GM18520 (cell line): ENCODE results near the gene ADORA1.

ENCODE experiments used
- ATAC-seq: cut with Tn5 transposase; IDR thresholded peaks from one replicate; pipeline ENCODE4 v1.9.1; 2021; ENCODE audit not compliant: unreplicated experiment

The ADORA1 gene

DNA sequence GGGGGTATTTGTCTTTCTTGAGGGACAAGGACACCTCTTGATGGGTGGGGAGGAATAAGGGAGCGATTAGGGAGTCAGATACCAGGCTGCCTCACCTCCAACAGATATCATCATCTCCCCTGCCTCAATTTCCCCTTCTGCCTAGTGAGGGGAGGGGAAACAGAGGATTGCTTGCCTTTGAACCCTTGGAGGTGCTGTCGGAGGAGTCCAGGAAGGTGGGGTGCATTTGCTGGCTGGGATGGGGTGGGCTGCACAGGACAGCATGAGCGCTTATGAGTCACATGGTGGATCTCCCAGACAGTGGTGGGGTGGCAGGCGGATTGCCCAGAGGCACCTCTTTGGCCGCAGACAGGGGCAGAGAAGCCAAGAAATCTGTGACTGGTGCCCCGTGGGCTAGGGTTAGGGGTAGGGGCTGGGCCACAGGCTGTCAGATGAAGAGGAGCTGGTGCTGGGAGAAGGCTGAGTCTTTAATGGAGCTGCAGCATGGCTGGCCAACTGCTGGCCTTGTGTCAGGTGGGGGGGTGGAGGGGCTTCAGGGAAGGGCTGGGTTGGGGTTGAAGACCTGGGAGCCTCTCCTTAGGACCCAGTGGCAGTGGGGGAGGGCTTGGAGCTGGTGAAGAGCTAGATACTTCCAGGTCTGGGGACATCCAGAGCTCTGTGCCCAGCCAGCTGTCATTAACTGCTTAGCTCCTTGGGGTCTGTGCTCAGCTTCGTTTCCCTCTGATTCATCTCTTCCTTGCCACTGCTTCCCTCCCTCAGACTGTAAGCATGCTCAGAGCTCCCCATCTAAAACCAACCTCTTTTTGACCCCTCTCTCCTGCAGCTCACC lies 7.0 kb upstream of the ADORA1 start:
- no peak for ATAC-seq

DNA sequence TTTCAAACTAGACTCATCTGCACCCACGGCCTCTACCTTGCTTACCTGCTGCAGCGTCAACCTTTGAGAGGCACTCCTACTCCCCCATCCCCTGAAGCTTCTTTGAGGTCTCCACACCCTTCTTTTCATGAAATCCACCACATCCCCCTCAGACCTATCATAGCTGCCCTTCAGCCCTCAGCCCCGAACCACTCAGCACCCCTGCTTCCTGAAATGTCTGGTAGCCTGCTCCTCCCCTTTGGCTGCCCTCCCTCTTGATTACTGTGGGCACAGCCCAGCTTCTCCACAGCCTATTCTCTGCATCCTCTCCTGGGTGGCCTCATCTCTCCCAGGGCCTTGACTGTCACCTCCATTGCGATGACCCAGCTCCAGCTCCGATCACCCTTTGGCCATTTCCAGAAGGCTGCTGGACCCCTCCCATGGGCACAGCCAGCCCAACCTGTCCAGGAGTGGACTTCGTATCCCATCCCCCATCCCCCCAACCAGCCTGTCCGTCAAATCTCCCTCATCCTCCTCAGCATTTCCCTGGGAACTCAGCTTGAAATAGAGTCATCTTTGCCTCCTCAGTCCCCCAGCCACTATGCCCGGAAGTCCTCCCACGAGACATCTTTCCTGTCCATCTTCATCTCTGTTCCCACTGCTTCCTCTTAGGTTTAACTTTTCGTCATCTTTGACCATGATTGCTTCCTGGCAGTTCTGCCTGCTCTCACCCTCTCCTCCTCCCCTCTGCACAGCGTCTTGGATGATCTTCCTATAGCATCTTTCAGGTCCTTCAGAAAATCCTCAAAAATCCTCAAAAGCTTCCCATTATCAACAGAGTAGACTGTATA lies 6.1 kb upstream of the ADORA1 start:
- ATAC-seq: no peak

GRCh38 chr1:203122159-203122558 lies 5.4 kb upstream of the ADORA1 start:
- ATAC-seq: no peak

DNA sequence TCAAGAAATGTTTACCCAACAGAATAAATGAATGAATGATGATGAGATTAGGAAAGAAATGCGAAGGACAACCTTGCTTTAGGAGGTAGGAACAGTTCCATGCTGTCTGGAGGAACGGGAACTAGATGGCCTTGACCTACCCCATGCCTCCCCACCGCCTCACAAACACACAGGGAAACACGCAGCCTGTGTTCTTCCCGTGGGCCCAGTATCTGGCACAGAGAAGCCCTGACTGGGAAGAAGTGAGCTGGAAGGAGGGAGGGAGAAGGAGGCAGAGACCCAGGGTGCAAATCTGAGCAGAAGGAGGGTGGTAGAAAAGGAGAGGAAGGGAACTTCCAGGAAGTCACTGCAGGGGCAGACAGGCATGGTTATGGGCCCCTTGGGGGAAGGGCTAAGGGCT lies 3.5 kb upstream of the ADORA1 start:
- ATAC-seq: no peak

GRCh38 chr1:203124546-203125317 lies 2.8 kb upstream of the ADORA1 start:
- no peak for ATAC-seq

DNA sequence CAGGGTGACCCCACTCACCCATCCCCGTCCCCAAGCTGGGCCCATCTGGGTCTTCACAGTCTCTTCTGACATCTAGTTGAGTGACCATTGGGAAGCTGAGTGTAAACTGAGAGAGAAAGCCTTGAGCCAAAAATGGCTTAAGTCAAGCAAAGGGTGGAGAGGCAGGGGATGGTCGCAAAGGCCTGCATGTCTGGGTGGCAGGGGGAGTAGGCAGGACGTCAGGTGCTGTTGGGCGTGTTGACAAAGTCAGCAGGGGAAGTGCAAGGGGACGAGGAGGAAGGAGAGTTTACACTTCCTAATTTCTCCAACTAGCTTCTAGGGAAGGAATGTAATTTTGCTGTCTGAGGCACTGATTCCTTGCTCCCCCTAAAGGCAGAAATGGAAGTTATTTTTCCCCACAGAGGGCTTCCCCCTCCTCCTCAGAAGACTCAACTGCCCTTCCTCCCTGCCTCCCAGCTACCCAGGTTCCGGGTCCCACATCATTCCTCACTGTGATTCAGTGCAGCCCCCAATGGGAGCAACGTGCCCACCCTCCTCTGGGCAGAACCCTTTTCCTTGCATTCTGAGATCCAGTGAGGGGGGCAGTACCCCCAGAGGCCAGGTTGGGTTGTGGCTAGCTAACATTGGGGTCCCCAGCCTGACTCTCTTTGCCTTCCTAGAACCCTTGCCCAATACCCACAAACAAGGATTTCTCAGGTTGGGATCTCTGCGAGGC lies 1.2 kb upstream of the ADORA1 start:
- ATAC-seq: no peak

- no peak for ATAC-seq
Measured at GRCh38 chr1:203126866-203127665, 460 bp upstream of the ADORA1 start.

DNA sequence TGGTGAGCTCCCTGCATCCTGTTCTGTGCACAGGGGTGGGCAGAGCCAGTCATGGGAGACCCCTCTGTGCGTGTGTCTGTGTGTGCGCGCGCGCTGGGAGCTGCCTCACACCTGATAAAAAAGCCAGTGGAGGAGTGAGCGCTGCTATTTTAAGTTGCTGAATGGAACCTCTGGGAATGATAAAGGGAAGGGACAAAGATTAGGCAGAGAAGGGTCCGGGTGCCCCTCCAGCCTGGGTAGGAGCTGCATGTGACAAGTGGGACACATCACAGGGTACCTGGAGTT lies 847 bp downstream of the ADORA1 start:
- ATAC-seq: no peak

DNA sequence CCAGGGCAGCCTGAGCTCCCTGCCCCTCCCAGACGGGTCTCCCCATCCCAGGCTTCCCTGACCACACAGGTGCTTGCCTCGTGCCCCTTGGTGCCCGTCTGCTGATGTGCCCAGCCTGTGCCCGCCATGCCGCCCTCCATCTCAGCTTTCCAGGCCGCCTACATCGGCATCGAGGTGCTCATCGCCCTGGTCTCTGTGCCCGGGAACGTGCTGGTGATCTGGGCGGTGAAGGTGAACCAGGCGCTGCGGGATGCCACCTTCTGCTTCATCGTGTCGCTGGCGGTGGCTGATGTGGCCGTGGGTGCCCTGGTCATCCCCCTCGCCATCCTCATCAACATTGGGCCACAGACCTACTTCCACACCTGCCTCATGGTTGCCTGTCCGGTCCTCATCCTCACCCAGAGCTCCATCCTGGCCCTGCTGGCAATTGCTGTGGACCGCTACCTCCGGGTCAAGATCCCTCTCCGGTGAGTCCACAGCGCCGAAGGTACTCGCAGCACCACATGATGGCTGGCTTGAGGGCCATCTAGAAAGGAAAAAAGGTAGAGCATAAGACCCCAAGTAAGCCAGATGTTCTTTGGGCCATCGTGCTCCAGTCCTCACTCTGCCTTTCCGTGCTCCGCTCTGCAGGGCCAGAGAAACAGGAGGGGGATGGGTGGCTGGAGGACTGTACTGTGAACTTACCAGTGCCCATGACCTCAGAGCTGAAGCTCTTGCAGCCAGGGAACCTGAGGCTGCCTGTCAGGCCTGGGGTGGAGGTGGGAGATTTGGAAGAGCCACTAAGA lies 1.4 kb downstream of the ADORA1 start:
- ATAC-seq: no peak

DNA sequence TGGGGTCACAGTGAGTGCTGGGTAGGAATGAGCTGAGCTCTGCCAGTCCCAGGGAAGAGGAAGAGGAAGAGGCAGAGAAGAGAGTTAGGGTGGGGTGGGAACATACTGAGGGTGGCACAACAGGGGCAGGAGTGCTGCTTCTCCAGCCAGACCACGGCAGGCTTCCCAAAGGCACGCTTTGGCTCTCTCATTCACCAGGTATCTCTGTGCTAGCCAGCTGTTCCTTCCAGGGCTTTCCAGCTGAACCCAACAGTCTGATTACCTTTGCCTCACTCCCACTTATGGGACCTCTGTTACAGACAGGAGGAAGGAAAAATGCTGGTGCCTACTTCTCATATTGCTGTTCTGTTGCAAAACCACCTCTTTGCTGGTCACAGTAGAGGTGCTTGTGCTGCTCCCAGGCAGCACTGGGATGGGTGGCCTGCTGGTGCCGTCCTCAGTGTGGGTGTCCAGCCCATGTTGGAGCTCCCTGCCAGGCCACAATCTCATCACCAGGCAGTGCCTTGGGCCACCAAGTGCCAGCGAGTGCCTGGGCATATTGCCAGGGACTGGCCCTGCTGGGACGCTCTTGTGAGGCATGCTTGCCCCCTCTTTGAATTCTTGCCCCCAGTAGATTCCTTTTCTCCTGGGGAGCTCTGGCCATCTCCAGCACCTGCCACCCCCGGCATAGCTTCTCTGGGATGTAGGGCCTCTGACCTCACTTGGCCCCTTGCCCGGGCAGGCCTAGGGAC lies 2.1 kb downstream of the ADORA1 start:
- ATAC-seq: no peak

DNA sequence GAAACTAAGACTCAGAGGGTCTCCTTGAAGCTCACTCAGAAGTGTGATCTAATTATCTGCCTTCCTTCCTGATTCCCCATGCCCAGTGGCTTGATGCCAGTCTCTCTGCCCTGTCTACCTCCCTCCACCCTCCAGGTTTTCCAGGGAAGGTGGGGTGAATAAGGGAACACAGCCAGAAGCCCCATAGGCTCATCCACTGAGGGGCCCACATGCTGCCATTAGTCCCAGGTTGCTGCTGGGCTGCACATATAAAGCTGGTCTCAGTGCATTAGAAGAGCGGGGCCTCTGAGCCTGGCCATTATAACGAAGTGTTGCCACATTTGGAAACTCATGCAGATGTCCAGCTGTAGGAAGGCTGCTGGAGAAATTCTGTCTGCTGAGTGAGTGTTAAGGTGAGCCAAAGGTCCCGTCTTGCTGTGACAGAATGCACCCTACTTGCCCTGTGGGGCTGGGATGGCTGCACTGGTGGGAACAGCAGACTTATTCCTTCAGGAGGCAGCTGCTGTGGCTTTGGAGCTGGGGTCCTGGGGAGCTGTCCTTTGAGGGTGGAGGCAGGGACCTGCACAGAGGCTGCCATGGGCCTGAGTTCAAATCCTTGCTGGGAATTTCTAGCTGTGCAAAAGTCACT lies 2.9 kb downstream of the ADORA1 start:
- no peak for ATAC-seq

DNA sequence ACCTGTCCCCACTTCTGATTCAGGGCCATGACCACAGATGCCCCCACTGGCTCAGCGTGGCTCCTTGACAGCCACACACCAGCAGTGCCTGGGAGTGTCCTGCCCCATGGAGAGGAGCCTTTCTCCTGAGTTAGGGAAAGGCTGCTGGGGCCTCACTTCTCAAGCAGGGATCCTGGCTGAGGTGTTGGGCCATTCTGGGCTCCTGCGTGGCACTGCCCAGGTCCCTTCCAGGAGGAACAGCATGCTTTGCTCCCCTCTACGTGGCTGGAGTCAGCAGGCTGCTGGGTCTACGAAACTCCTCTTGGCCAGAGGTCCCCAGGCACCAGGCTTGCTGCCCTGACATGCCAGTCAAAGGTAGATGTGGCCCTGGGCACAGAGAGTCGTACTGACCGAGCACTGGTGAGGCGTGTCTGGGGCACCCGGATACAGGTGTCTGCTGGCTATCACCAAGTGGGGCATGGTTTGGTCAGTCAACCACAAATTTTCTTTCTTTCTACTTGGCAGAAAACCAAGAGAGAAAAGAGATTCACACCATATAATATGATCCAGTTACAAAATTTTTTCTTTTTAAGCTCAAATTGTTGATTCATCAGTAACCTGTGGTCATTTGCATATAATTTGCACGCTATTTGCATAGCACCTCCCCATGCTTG lies 4.1 kb downstream of the ADORA1 start:
- ATAC-seq: no peak

DNA sequence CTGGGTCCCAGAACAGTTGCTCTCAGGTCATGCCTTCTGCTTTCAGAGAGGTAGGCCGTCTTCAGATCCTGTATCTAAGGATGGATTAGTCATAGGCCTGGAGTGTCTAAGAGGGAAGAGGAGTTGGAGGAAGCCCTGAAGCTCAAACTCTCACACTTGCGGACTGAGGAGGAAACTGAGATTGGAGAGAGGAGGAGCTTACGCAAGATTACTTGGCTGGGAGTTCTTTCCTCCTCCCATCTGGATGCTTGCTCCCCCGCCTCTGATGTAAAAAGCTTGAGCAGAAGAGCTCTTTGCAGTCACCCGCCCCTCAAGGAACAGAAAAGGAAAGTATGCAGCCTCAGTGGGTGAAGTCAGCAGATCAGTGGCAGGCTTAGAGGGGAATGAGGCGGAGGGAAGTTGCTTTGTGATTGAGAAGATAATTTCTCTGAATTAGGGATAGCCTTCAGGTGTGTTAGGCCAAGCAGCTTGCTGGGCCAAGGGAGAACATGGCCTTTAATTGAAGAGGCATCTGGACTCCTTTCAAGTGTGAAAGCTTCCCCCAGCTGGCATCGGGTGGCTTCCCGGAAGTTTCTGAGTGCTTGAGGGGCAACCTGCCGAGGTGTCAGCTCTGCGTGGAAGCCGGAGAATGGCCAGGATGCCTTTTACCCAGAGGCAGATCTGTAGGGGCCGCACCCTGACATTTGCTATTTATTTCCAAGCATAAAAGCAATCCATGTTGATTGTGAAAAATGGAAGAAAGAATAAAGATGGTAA lies 6.6 kb downstream of the ADORA1 start:
- ATAC-seq: no peak

DNA sequence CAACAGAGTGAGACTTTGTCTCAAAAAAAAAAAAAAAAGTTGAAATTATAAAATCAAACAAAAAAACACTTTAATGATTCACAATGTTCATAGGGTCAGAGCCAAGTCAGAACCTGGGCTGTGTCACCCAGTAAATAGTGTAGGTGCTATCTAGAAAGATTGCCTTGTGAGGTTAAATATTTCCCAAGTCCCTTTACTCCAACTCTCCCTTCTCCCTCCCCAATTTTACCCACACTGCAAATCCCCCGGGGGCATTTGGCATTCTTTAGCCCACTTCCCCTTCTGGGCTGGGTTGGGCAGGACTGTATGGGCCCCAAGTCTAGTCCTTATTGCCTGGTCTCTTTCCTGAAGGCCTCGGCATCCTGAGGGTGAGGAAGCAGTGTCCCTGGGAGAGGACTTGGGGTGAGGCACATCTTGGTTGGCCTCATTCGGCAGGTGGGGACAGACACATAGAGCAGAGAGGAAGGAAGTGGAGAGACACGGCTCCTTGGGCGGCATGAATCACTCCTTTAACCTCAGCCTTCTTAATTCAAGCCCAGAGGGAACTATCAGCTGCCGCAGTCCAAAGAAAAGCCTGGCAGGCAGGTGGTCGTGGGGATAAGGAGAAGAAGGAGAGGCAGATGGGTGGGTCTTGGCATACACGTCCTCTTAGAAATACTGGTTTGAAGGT lies 8.2 kb downstream of the ADORA1 start:
- no peak for ATAC-seq

DNA sequence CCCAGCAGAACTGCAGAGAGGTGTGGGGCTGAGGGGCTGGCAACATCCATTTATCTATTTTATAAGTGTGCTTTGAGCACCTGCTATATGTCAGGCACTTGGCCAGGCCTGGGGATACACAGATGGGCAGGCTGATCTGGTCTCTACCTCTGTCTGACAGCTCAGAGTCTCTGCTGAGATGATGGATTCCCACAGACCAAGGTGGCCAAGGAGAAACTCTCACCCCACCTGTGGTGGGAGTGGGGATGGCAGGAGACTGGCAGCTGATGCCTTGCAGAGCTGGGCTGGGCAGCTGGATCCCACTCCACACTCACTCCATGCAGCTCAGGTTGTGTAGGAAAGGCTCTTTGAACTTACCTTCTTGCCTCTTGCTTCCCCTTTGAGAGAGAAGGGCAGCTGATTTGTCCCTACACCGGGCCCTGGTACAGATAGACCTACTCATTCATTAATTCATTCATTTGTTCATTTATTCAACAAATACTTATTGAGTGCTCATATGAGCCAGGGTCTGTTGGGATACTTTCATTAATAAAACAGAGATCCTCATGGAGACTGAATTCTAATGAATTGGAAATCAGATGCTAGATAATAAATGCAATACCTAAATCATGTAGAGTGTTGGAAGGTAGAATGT lies 9.0 kb downstream of the ADORA1 start:
- no peak for ATAC-seq

- ATAC-seq: no peak
Measured at GRCh38 chr1:203137324-203137723, 9.8 kb downstream of the ADORA1 start.
